ENCODE measurements around the gene UPF1. TPM values are rescaled to one million over a fixed set of nuclear protein-coding genes. Genes with fewer than 3 reads are reported as not detected.

UPF1 gene
- total and polyA plus RNA-seq, 2 of the 13 experiments (the other 11 are each of a cell fraction or from before 2014, with no cell fraction given) = 16.9 to 41.8 TPM

DNA sequence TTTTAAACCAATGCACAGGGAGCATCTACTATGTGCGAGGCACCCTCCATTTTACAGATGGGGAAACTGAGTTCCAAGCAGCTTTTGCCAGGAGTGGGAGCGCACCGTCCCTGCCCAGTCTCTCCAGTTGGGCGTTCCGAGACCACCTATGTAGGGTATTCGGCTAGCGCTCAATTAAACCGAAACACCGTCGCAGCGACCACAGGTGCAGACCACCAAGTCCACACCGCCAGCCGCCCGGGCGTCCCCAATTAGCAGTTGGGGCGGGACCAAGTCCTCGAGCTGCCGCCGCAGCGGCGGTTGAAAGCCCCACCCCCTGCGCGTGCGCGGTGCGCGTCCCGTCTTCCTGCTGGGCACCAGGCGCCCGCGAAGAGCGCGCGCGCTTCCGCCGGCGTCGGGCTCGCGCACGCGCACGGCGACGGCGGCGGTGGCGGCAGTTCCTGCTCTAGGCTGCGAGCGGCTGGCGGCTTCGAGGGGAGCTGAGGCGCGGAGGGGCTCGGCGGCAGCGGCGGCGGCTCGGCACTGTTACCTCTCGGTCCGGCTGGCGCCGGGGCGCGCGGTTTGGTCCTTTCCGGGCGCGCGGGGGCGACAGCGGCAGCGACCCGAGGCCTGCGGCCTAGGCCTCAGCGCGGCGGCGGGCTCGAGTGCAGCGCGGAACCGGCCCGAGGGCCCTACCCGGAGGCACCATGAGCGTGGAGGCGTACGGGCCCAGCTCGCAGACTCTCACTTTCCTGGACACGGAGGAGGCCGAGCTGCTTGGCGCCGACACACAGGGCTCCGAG, at the start of gene UPF1 (continued):
- TF ChIP-seq, protein P1, sequence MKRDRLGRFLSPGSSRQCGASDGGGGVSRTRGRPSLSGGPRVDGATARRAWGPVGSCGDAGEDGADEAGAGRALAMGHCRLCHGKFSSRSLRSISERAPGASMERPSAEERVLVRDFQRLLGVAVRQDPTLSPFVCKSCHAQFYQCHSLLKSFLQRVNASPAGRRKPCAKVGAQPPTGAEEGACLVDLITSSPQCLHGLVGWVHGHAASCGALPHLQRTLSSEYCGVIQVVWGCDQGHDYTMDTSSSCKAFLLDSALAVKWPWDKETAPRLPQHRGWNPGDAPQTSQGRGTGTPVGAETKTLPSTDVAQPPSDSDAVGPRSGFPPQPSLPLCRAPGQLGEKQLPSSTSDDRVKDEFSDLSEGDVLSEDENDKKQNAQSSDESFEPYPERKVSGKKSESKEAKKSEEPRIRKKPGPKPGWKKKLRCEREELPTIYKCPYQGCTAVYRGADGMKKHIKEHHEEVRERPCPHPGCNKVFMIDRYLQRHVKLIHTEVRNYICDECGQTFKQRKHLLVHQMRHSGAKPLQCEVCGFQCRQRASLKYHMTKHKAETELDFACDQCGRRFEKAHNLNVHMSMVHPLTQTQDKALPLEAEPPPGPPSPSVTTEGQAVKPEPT (CRISPR knock-in tag; IDR thresholded peaks at IDR 0.05; ENCODE audit: low read depth) = 0 out of 2 replicates have a peak, but pooled peaks have one; percentile 81
- TF ChIP-seq KMT2B (CRISPR knock-in tag; IDR thresholded peaks at IDR 0.05) (0 out of 2 replicates have a peak, but pooled peaks have one; percentile 17), HOXA3 (CRISPR knock-in tag; IDR thresholded peaks at IDR 0.05) (peak; percentile 72; the same call in 1 of the 2 replicates), RARG (CRISPR knock-in tag; IDR thresholded peaks at IDR 0.05; ENCODE audit: low read depth) (0 out of 2 replicates have a peak, but pooled peaks have one; percentile 37), RCOR2 (CRISPR knock-in tag; IDR thresholded peaks at IDR 0.05) (no peak), IRX3 (CRISPR knock-in tag; IDR thresholded peaks at IDR 0.05; ENCODE audit: borderline replicate concordance, low read depth) (peak; percentile 75; the same call in 1 of the 2 replicates), TAF1 (CRISPR knock-in tag; IDR thresholded peaks at IDR 0.05) (peak; percentile 73), RBFOX2 (IDR thresholded peaks at IDR 0.05; ENCODE audit: low read depth, low read length) (peak; percentile 93), ZNF34 (CRISPR knock-in tag; IDR thresholded peaks at IDR 0.05; ENCODE audit: borderline replicate concordance) (no peak), ZNF614 (CRISPR knock-in tag; IDR thresholded peaks at IDR 0.05; ENCODE audit: borderline replicate concordance) (no peak), ZNF761 (CRISPR knock-in tag; conservative IDR thresholded peaks at IDR 0.05) (peak; percentile 77; the same call in 1 of the 2 replicates), MAF1 (CRISPR knock-in tag; IDR thresholded peaks at IDR 0.05; ENCODE audit: borderline replicate concordance) (peak; percentile 75; the same call in 1 of the 2 replicates)
- TF ChIP-seq, protein P2, sequence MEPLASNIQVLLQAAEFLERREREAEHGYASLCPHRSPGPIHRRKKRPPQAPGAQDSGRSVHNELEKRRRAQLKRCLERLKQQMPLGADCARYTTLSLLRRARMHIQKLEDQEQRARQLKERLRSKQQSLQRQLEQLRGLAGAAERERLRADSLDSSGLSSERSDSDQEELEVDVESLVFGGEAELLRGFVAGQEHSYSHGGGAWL (CRISPR knock-in tag; IDR thresholded peaks at IDR 0.05) = no peak; the same call in 1 of the 2 replicates
- TF ChIP-seq, protein P3, sequence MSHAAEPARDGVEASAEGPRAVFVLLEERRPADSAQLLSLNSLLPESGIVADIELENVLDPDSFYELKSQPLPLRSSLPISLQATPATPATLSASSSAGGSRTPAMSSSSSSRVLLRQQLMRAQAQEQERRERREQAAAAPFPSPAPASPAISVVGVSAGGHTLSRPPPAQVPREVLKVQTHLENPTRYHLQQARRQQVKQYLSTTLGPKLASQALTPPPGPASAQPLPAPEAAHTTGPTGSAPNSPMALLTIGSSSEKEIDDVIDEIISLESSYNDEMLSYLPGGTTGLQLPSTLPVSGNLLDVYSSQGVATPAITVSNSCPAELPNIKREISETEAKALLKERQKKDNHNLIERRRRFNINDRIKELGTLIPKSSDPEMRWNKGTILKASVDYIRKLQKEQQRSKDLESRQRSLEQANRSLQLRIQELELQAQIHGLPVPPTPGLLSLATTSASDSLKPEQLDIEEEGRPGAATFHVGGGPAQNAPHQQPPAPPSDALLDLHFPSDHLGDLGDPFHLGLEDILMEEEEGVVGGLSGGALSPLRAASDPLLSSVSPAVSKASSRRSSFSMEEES (CRISPR knock-in tag; IDR thresholded peaks at IDR 0.05) = no peak
- TF ChIP-seq, protein P4, sequence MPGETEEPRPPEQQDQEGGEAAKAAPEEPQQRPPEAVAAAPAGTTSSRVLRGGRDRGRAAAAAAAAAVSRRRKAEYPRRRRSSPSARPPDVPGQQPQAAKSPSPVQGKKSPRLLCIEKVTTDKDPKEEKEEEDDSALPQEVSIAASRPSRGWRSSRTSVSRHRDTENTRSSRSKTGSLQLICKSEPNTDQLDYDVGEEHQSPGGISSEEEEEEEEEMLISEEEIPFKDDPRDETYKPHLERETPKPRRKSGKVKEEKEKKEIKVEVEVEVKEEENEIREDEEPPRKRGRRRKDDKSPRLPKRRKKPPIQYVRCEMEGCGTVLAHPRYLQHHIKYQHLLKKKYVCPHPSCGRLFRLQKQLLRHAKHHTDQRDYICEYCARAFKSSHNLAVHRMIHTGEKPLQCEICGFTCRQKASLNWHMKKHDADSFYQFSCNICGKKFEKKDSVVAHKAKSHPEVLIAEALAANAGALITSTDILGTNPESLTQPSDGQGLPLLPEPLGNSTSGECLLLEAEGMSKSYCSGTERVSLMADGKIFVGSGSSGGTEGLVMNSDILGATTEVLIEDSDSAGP (CRISPR knock-in tag; IDR thresholded peaks at IDR 0.05; ENCODE audit: borderline replicate concordance) = no peak

Measured in HepG2 (cell line).